Posterior cingulate gyrus (tissue), 11 donors: Measurements from ENCODE around the gene KCTD17.

ENCODE experiments used
- DNase-seq, 10 donors: peaks; one replicate each; pipeline versions ENCODE4 v3.0.0 to v3.0.0-alpha.2; 2020 to 2021; ENCODE audit warnings: mixed read lengths in 3 of 10
- intact Hi-C: fragments of 100-400 bp; cut with DNase I; formaldehyde crosslinking; loops from one replicate; pipeline ENCODE4 v1.15.1; 2023

KCTD17 gene

GRCh38 chr22:37095113-37095512, 43.6 kb downstream of the KCTD17 start:
- intact Hi-C loops: no loop called here
- DNase-seq: no peak

DNA sequence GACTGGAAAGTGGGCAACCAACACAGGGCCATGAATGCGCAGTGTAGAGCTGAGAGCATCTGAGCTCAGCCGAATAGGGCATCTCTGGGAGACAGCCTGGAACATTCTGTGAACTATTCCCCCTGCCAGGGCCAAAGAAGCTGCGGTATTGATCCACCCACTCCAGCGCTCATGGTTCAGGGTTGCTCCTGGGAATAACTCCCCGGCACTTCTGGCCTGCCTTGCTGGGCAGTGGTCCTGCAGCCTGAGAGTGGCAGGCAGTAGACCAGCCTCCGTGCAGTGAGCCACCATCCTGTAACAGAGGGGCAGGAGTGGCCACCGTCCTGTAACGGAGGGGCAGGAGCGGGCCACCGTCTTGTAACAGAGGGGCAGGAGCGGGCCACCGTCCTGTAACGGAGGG, 45.8 kb downstream of the KCTD17 start:
- no peak for DNase-seq
- intact Hi-C loops: no loop called here

DNA sequence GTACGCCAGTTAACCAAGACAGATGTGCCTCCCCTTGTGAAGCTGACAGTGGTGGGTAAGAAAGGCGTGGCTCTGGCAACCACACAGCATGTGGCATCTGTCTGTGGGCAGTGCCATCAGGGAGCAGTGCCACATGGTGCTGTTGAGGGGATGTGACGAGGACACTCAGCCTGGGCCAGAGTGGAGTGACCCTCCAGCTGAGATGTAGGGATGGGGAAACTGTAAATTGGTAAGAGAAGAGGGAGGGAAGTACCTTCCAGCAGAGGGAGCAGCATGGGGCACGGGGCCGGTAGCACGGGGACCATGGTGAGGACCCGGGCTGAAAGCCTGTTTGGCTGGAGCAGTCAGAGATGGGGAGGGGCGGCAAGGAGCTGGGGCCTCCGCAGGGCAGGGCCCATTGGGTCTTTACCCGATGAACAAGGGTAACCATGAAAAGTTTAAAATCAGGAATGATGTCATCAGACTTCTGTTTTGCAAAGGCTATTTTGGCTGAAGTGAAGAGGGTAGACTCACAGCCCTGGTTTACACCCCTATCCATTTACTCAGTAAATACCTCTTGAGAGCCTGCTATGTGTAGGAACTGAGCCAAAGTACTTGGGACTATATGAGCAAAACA, 47.5 kb downstream of the KCTD17 start:
- DNase-seq: no peak
- intact Hi-C loops: no loop called here

GRCh38 chr22:37100589-37101127, 49.1 kb downstream of the KCTD17 start:
- DNase-seq: no peak

GRCh38 chr22:37101311-37102066, 49.9 kb downstream of the KCTD17 start:
- intact Hi-C loops: no loop called here
- DNase-seq: no peak

More at GRCh38 chr22:37100589-37101127, 49.1 kb downstream of the KCTD17 start:
- intact Hi-C loops: no loop called here

GRCh38 chr22:37103151-37103550, 51.6 kb downstream of the KCTD17 start:
- no peak for DNase-seq
- intact Hi-C loops: no loop called here

DNA sequence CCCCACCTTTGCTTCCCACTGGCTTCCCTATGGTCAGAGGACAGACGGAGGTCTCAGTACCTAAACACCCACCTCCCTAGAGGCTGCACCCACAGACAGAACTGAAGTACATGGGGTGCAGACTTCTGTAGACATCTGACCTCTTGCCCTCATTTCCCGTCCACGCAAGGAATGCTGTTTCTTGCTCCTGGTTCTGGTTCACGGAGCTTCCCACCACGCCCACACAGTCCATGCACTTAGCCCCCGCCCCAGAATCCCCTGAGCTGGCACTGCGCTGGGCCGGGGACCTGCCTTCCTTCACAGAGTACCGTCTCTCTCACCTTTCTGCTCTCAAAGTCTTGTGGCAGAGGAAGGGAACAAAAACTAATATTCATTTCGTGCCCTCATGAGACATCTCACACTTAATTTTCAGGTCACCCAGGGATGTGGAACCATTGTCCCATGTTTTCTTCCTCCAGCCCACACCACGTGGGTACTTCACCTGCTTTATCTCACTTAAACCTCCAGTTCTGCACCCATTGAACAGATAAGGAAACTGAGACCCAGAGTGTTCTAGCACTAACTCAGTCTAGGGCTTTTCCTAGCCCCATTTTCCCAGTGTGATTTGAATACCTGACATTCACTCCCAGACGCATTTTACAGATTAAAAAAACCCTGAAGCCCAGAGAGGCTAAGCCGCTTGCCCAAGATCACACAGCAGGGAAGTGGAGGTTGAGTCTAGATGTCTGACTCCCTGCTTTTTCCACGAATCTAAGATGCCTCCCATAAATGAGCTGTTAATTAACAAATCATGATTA, 52.3 kb downstream of the KCTD17 start:
- DNase-seq: no peak
- intact Hi-C loops: no loop called here

GRCh38 chr22:37105154-37105553, 53.6 kb downstream of the KCTD17 start:
- no peak for DNase-seq
- intact Hi-C loops: no loop called here

DNA sequence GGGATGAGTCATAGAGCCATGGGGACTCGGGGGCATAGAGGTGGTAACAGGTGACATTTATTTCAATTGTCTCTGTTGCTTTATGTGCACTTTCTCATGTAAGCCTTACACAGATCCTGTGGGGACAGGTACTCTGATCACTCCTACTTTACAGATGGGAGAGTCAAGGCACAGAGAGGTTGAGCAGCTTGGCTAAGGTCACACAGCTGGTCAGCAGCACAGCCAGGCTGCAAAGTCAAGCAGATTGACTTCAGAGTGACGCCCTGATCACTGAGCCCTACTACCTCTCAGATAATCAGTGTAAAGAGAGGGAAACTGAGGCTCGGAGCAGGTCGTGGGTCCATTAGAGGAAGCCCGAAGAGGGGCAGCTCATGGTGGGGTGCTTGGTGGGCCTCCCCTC, 54.4 kb downstream of the KCTD17 start:
- no peak for DNase-seq

DNA sequence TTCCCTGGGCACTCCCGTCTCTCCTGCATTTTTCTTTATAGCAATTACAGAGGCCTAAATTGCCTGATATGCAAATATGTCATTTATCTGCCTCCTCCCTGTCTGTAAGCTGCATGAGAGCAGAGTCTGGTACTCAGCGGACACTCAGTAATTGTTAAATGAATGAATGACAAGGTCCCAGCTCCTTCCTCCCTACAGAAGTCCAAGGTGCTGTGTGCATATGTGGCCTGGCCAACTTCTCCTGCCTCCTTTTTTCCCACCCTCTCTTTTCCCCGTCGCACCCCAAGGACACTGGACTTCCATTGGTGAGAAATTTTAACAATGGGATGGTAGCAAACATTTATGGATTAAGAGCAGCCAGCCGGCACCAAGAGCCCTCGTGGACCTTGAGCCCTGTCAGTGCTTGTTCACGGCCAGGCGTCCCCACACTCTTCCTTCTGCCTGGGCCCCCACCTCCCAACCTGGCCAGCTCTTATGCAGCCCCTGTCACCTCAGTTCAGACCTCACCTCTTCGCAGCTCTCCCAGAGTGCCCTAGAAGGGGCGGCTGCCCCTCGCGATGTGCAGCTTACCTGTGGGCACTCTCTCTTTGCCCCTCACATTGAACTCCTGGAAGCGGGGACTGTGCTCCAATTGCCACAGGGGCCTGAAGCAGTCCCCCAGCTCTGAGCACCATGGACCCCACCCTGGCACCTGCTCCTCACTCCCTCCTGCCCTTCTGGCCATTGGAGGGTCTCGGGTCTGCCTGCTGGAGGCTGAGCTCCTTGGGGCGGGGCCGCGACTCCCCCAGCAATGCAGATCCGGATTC, 56.5 kb downstream of the KCTD17 start:
- intact Hi-C loops: no loop called here
- no peak for DNase-seq

More for the DNA sequence above, 54.4 kb downstream of the KCTD17 start:
- intact Hi-C loops: no loop called here

DNA sequence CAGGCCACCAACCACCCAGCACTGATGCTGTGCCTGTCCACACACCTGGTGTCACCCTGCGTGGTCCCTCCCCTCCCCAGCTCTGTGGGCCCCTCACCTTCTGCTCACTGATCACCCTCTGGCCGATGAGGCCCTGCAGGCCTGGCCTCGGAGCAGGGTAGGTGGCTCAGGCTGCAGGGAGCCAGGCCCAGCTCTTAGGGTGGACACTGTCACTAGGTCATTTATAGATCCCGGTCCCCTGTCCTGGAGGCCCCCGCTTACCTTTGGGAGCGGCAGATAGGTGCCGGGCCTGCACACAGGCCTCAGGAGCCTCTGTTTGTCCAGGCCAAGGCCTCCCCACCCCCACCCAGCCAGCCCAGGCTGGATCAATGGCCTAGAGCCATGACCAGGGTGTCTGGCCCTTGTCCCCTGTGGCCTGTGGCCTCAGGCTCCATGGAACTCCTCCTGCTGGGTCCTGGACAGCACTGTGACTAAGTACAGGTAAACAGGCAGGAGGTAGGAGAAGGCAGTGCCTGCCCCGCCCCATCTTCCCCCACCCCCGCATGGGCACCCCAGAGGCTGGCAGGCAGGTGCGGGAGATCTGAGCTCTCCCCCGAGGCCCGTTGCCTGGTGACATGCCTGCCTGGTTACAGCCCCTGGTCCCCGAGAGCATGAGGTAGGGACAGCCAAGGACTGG, 57.8 kb downstream of the KCTD17 start, which contains the start of gene TMPRSS6:
TSS of gene TMPRSS6 (minus strand) at position 472 of the 676 bp plus-strand sequence. CDS start 6,296 bp downstream, outside the sequence.
- DNase-seq: no peak
- intact Hi-C loops: no loop called here

GRCh38 chr22:37111156-37111717, 59.7 kb downstream of the KCTD17 start:
- no peak for DNase-seq
- intact Hi-C loops: no loop called here

DNA sequence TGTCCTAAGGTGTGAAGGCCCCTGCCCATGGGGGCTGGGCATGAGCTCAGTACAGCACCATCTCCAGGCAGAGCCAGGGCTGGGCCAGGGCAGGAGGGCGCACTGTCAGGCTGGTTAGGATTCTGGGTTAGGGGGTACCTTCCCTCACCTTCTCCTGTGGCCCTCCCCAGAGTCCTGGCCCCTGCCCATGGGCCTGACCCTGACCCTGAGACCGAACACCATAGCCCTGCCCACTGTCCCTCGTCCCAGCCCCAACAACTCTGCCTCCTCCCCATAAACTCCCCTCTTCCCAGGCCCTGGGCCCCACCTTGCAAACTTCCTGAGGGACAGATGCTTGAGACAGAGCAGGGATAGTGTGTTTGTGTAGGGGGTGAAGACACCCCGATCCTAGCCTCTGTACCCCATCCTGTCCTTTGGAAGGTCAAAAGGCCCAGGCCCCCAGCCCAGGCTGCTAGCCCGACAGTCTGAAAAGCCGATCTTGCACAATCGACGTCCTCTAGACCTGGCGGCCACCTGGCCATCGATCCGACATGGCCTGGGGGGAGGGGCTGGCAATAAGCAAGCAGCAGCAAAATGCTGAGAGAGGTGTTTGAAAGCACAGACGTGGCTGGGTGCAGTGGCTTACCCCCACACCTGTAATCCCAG, 60.7 kb downstream of the KCTD17 start:
- intact Hi-C loops: no loop called here
- DNase-seq: peak in 1 of 10 donors; percentile 75
